GM12874 (cell line): ENCODE measurements around the gene EIF2D.

Experiments used
- CTCF ChIP-seq: IDR thresholded peaks from 2 replicates; pipeline ENCODE4 v1.5.1; 2011; ENCODE audit warnings: low read depth, mild to moderate bottlenecking, control low read depth, low read length, moderate library complexity; ENCODE audit not compliant: insufficient read depth

Gene EIF2D

GRCh38 chr1:206647224-206647623 lies 35.0 kb upstream of the EIF2D start:
- no peak for TF ChIP-seq CTCF

- TF ChIP-seq CTCF = no peak
These were observed 34.2 kb upstream of the EIF2D start for GRCh38 chr1:206646504-206646903.

GRCh38 chr1:206643118-206643698 lies 30.9 kb upstream of the EIF2D start:
- TF ChIP-seq CTCF = no peak

GRCh38 chr1:206637605-206638004 lies 25.3 kb upstream of the EIF2D start:
- no peak for TF ChIP-seq CTCF

GRCh38 chr1:206636671-206637070 lies 24.4 kb upstream of the EIF2D start:
- TF ChIP-seq CTCF = no peak

- no peak for TF ChIP-seq CTCF
These were observed 23.7 kb upstream of the EIF2D start for GRCh38 chr1:206635978-206636345.

- 0 out of 2 replicates have a peak, but pooled peaks have one; percentile 5 for TF ChIP-seq CTCF
These were observed 23.1 kb upstream of the EIF2D start, which contains the start of gene DYRK3 for GRCh38 chr1:206635080-206635977. DYRK3 (plus strand) TSS chr1:206635536; CDS start chr1:206635704, 168 bp downstream.
